AG09319 (cell line): ENCODE data around the gene ARHGEF4.
"Not testable (repeated sequence)": the region's sequence is repeated elsewhere in the genome, so short reads cannot be mapped to it uniquely, and the experiment has no call there.

Experiments
- DNase-seq: peaks from one replicate; pipeline ENCODE4 v3.0.0-alpha.2; 2010; ENCODE audit warnings: low read depth; ENCODE audit errors: extremely low read depth
- CTCF ChIP-seq: IDR thresholded peaks from 2 replicates; pipeline ENCODE4 v1.5.1; 2011; ENCODE audit warnings: low read depth, mild to moderate bottlenecking, inconsistent platforms, low read length, moderate library complexity

The ARHGEF4 gene

GRCh38 chr2:130985831-130986649 lies 149.3 kb downstream of the ARHGEF4 start:
- DNase-seq: no peak
- TF ChIP-seq CTCF: no peak

- DNase-seq: no peak
- TF ChIP-seq CTCF: no peak
Measured at GRCh38 chr2:130986890-130987493, 150.3 kb downstream of the ARHGEF4 start.

GRCh38 chr2:130987519-130988425 lies 151.1 kb downstream of the ARHGEF4 start:
- TF ChIP-seq CTCF: no peak
- DNase-seq: no peak

- not testable (repeated sequence) for DNase-seq
Measured at GRCh38 chr2:130991446-130991845, 154.7 kb downstream of the ARHGEF4 start.

- not testable (repeated sequence) for DNase-seq
Measured at GRCh38 chr2:130992003-130992402, 155.3 kb downstream of the ARHGEF4 start.

- DNase-seq: no peak
- TF ChIP-seq CTCF: no peak
Measured at GRCh38 chr2:130996691-130997090, 160.0 kb downstream of the ARHGEF4 start.

GRCh38 chr2:130997198-130997597 lies 160.5 kb downstream of the ARHGEF4 start:
- TF ChIP-seq CTCF: no peak

GRCh38 chr2:130998561-130998960 lies 161.8 kb downstream of the ARHGEF4 start:
- no peak for TF ChIP-seq CTCF
- DNase-seq: no peak

More at GRCh38 chr2:130997198-130997597, 160.5 kb downstream of the ARHGEF4 start:
- no peak for DNase-seq
